ENCODE data around the gene NFE2L2. TPM values are rescaled to one million over a fixed set of nuclear protein-coding genes. Genes with fewer than 3 reads are reported as not detected.
A peak's percentile ranks its signal among the peaks of the same experiment; 100 is the strongest.
"Not testable (repeated sequence)": the region's sequence is repeated elsewhere in the genome, so short reads cannot be mapped to it uniquely, and the experiment has no call there.

Gene NFE2L2
- total and polyA plus RNA-seq, 2 donors (not counting 1 experiment from before 2014, with no cell fraction given), result 16.8 to 93.6 TPM

DNA sequence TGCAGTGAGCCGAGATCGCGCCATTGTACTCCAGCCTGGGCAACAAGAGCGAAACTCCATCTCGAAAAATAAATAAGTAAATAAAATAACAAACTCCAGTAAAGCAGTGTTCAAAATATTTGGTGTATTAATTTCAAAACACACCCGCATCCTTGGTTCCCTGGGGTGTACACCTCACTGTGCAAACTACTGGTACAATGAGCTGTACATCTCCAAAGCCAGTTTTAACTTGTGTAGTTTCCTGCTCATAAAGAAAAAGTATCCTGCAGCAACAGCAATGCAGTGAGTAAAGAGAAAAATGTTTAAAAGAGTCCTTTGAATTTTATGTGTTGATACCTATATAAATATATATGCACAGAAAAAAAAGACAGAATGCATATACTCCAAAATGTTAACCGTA lies 4.4 kb upstream of the NFE2L2 start:
- ChIA-PET CTCF (no interaction called here), POLR2A (no interaction called here)
- no peak overlapping the region for H2AFZ ChIP-seq (ENCODE audit: insufficient read depth, low read depth, low read length, poor library complexity, severe bottlenecking)
- no peak for TF ChIP-seq EZH2 (IDR thresholded peaks at IDR 0.05; ENCODE audit: borderline replicate concordance, insufficient read depth, low read depth, low read length, poor library complexity, severe bottlenecking)
- TF ChIP-seq, protein P1, sequence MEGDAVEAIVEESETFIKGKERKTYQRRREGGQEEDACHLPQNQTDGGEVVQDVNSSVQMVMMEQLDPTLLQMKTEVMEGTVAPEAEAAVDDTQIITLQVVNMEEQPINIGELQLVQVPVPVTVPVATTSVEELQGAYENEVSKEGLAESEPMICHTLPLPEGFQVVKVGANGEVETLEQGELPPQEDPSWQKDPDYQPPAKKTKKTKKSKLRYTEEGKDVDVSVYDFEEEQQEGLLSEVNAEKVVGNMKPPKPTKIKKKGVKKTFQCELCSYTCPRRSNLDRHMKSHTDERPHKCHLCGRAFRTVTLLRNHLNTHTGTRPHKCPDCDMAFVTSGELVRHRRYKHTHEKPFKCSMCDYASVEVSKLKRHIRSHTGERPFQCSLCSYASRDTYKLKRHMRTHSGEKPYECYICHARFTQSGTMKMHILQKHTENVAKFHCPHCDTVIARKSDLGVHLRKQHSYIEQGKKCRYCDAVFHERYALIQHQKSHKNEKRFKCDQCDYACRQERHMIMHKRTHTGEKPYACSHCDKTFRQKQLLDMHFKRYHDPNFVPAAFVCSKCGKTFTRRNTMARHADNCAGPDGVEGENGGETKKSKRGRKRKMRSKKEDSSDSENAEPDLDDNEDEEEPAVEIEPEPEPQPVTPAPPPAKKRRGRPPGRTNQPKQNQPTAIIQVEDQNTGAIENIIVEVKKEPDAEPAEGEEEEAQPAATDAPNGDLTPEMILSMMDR (IDR thresholded peaks at IDR 0.05), result no peak
- no peaks in the 10 kb centered on the region for H3K27me3 ChIP-seq (replicated peaks in 1 of 4; ENCODE audit: control extremely low read depth in 1 of 4, control insufficient read depth in 3 of 4, insufficient read depth in 4 of 4, low read length in 3 of 4)
- Mint-ChIP-seq H3K4me3 (no peak overlapping the region), H3K4me1 (peaks cover 18% of the 10 kb centered on the region), H3K9me3 (ENCODE audit: insufficient read depth) (no peaks in the 10 kb centered on the region), H3K27me3 (no peaks in the 10 kb centered on the region), H3K27ac (no peak overlapping the region)
- no peaks in the 10 kb centered on the region for H3K36me3 ChIP-seq (replicated peaks in 1 of 2; ENCODE audit: control extremely low read depth in 1 of 2, control insufficient read depth in 1 of 2, extremely low read depth in 1 of 2, insufficient read depth in 2 of 2, low read length in 1 of 2)
- no peak overlapping the region for H3K9ac ChIP-seq (ENCODE audit: low read length)
- WGBS (ENCODE audit: insufficient coverage), result no CpG with 5 or more reads among the region's 7 CpGs
- no peak overlapping the region for H3K27ac ChIP-seq (ENCODE audit: low read length in 2 of 2)
- H3K4me2 ChIP-seq (replicated peaks; ENCODE audit: low read depth, low read length, poor library complexity, severe bottlenecking), result no peak overlapping the region
- H3K79me2 ChIP-seq (ENCODE audit: control insufficient read depth, insufficient read depth, low read length), result peaks cover 7% of the 10 kb centered on the region
- no peaks in the 10 kb centered on the region for H3K9me3 ChIP-seq (ENCODE audit: control extremely low read depth in 1 of 3, control insufficient read depth in 2 of 3, insufficient read depth in 1 of 3, low read length in 2 of 3)
- intact Hi-C loops (cut with micrococcal nuclease), result no loop called here
- H4K20me1 ChIP-seq (ENCODE audit: control insufficient read depth, insufficient read depth, low read length, poor library complexity, severe bottlenecking), result peaks cover 2% of the 10 kb centered on the region
- peaks cover 11% of the 10 kb centered on the region in 2 donors for H3K4me1 ChIP-seq (ENCODE audit: control insufficient read depth in 2 of 2, insufficient read depth in 2 of 2, low read length in 2 of 2)
- DNase-seq (no peak), ATAC-seq (ENCODE audit: low read depth) (no peak)
- no peak overlapping the region for H3K4me3 ChIP-seq (ENCODE audit: control extremely low read depth in 1 of 5, extremely low read depth in 1 of 5, insufficient read depth in 1 of 5, low read depth in 2 of 5, low read length in 4 of 5)

DNA sequence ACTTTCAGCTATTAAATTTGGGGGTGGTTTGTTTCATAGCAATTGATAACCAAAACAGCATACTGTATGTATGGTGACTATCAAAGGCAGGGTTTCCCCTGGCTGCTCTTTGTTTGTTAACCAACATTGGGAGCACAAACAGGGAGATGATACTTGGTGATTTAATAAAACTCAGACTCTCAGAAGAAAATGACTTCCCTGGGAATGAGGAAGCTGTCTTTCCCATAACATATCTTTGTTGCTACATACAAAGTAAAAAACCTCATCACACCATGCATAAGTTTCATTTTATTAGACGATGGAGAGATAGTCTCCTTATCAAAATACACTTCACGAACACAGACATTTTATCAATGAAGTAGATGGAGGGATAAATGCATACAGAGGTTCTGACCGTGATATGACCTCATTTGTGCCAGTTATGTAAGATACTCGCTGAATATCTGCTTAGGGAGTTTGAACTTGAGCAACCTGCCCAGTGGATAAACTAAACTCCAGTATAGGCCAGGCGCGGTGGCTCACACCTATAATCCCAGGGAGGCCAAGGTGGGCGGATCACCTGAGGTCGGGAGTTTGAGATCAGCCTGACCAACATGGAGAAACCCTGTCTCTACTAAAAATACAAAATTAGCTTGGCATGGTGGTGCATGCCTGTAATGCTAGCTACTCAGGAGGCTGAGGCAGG lies 3.8 kb upstream of the NFE2L2 start:
- no peak for TF ChIP-seq EZH2 (IDR thresholded peaks at IDR 0.05; ENCODE audit: borderline replicate concordance, insufficient read depth, low read depth, low read length, poor library complexity, severe bottlenecking)
- TF ChIP-seq, protein P1 (IDR thresholded peaks at IDR 0.05), result no peak
- intact Hi-C loops (cut with micrococcal nuclease), result no loop called here
- Histone ChIP-seq H3K27ac (ENCODE audit: low read length in 2 of 2) (no peak overlapping the region), H3K27me3 (replicated peaks in 1 of 4; ENCODE audit: control extremely low read depth in 1 of 4, control insufficient read depth in 3 of 4, insufficient read depth in 4 of 4, low read length in 3 of 4) (no peaks in the 10 kb centered on the region), H3K9me3 (ENCODE audit: control extremely low read depth in 1 of 3, control insufficient read depth in 2 of 3, insufficient read depth in 1 of 3, low read length in 2 of 3) (no peaks in the 10 kb centered on the region), H3K4me1 (ENCODE audit: control insufficient read depth in 2 of 2, insufficient read depth in 2 of 2, low read length in 2 of 2) (peaks cover 11% of the 10 kb centered on the region in 2 donors), H3K4me2 (replicated peaks; ENCODE audit: low read depth, low read length, poor library complexity, severe bottlenecking) (no peak overlapping the region), H3K9ac (ENCODE audit: low read length) (no peak overlapping the region), H4K20me1 (ENCODE audit: control insufficient read depth, insufficient read depth, low read length, poor library complexity, severe bottlenecking) (peaks cover 6% of the 10 kb centered on the region), H3K36me3 (replicated peaks in 1 of 2; ENCODE audit: control extremely low read depth in 1 of 2, control insufficient read depth in 1 of 2, extremely low read depth in 1 of 2, insufficient read depth in 2 of 2, low read length in 1 of 2) (no peaks in the 10 kb centered on the region), H3K79me2 (ENCODE audit: control insufficient read depth, insufficient read depth, low read length) (peaks cover 9% of the 10 kb centered on the region), H2AFZ (ENCODE audit: insufficient read depth, low read depth, low read length, poor library complexity, severe bottlenecking) (no peak overlapping the region), H3K4me3 (ENCODE audit: control extremely low read depth in 1 of 5, extremely low read depth in 1 of 5, insufficient read depth in 1 of 5, low read depth in 2 of 5, low read length in 4 of 5) (no peak overlapping the region)
- peaks cover 19% of the 10 kb centered on the region for H3K4me1 Mint-ChIP-seq
- no peak for DNase-seq
- no peak for ATAC-seq (ENCODE audit: low read depth)
- no peaks in the 10 kb centered on the region for H3K27me3 Mint-ChIP-seq
- WGBS (ENCODE audit: insufficient coverage), result 100% methylated on average over 3 of the region's 8 CpGs
- no peak overlapping the region for H3K27ac Mint-ChIP-seq
- ChIA-PET CTCF (interaction anchor here (0.8 to 1.1 kb wide), 2 partner anchors 64 to 104 kb away, joined by 3 read pairs; no protein-coding TSS in a partner anchor), POLR2A (no interaction called here)
- H3K4me3 Mint-ChIP-seq, result no peak overlapping the region
- no peaks in the 10 kb centered on the region for H3K9me3 Mint-ChIP-seq (ENCODE audit: insufficient read depth)

DNA sequence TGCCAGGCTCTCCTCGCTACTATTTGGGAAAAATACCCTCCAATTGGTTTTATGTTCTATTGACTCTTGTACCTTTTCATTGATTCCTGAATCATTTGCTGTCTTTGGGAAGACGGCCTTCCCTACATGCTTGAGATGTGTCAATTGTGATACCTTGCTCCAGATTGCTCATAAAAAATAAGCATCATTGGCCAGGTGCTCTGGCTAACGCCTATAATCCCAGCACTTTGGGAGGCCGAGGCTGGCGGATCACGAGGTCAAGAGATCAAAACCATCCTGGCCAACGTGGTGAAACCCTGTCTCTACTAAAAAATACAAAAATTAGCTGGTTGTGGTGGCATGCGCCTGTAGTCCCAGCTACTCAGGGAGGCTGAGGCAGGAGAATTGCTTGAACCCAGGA lies 2.4 kb upstream of the NFE2L2 start:
- H3K4me1 Mint-ChIP-seq, result peaks cover 24% of the 10 kb centered on the region
- not testable (repeated sequence) for ATAC-seq (ENCODE audit: low read depth)

More for the DNA sequence above, 2.4 kb upstream of the NFE2L2 start:
- H3K27me3 ChIP-seq (replicated peaks in 1 of 4; ENCODE audit: control extremely low read depth in 1 of 4, control insufficient read depth in 3 of 4, insufficient read depth in 4 of 4, low read length in 3 of 4); H3K27ac ChIP-seq (ENCODE audit: low read length in 2 of 2); H3K9me3 Mint-ChIP-seq (ENCODE audit: insufficient read depth); H3K9me3 ChIP-seq (ENCODE audit: control extremely low read depth in 1 of 3, control insufficient read depth in 2 of 3, insufficient read depth in 1 of 3, low read length in 2 of 3); H3K9ac ChIP-seq (ENCODE audit: low read length); H3K36me3 ChIP-seq (replicated peaks in 1 of 2; ENCODE audit: control extremely low read depth in 1 of 2, control insufficient read depth in 1 of 2, extremely low read depth in 1 of 2, insufficient read depth in 2 of 2, low read length in 1 of 2); H3K4me3 ChIP-seq (ENCODE audit: control extremely low read depth in 1 of 5, extremely low read depth in 1 of 5, insufficient read depth in 1 of 5, low read depth in 2 of 5, low read length in 4 of 5); DNase-seq; H3K27me3 Mint-ChIP-seq; H3K4me2 ChIP-seq (replicated peaks; ENCODE audit: low read depth, low read length, poor library complexity, severe bottlenecking); H2AFZ ChIP-seq (ENCODE audit: insufficient read depth, low read depth, low read length, poor library complexity, severe bottlenecking); POLR2A ChIA-PET: not testable (repeated sequence)
- H3K4me3 Mint-ChIP-seq, result peak overlapping the region; percentile 44
- intact Hi-C loops (cut with micrococcal nuclease), result loop anchor here (2.0 kb wide), 1 partner anchor 286 kb away; a partner anchor contains a TSS
- CTCF ChIA-PET, result interaction anchor here (4.7 to 5.8 kb wide), 3 partner anchors 66 to 119 kb away, joined by 29 to 195 read pairs (median 40); no protein-coding TSS in a partner anchor
- Histone ChIP-seq H4K20me1 (ENCODE audit: control insufficient read depth, insufficient read depth, low read length, poor library complexity, severe bottlenecking) (peaks cover 12% of the 10 kb centered on the region), H3K4me1 (ENCODE audit: control insufficient read depth in 2 of 2, insufficient read depth in 2 of 2, low read length in 2 of 2) (peaks cover 11 to 16% of the 10 kb centered on the region in 2 donors), H3K79me2 (ENCODE audit: control insufficient read depth, insufficient read depth, low read length) (peaks cover 23% of the 10 kb centered on the region)
- H3K27ac Mint-ChIP-seq, result peak overlapping the region; percentile 59
- 100% methylated on average over 2 of the region's 8 CpGs for WGBS (ENCODE audit: insufficient coverage)
